HCT116 (cell line): ENCODE data around the gene FCHO2. TPM values are rescaled to one million over a fixed set of nuclear protein-coding genes. Genes with fewer than 3 reads are reported as not detected.

Source experiments
- ATAC-seq: fragments of 200-7000 bp; cut with Tn5 transposase; 2 replicates; pipeline ENCODE4 v1.9.1; 2020; ENCODE audit warnings: mild to moderate bottlenecking, moderate library complexity
- BruUV-seq: library from RNA; stranded (reverse); fragments of 400-500 nt; replicated peaks from 2 replicates; lab custom pipeline; 2021; lab: Mats Ljungman, UMichigan
- CTCF ChIA-PET: fragments of 300-600 bp; sonication (Branson Sonifier 250); formaldehyde crosslinking; loops from one replicate; lab custom pipeline; 2021; ENCODE audit warnings: antibody characterized with exemption; lab: Charles Lee
- POLR2A ChIA-PET: fragments of 300-600, 350-600 bp; sonication (Branson Sonifier 250); formaldehyde crosslinking; loops from one replicate; lab custom pipeline; 2021; ENCODE audit warnings: antibody characterized with exemption; lab: Charles Lee
- RAD21 ChIA-PET, 2 experiments: fragments of 300-600 bp; sonication (Branson Sonifier 250); formaldehyde crosslinking; loops; one replicate each; lab custom pipeline; 2023; ENCODE audit warnings: low total read pairs in 2 of 2; ENCODE audit not compliant: uncharacterized antibody in 2 of 2, unreplicated experiment in 2 of 2, low non-redundant PET in 1 of 2; lab: Charles Lee
- DNase-seq: peaks from one replicate; pipeline ENCODE4 v3.0.0-alpha.2; 2010; ENCODE audit warnings: low read depth, low spot score
- H2AFZ ChIP-seq: fragments of 200-600 bp; shearing (Covaris generic), sonication (generic); 2 replicates; pipeline ENCODE4 v1.6.1; 2017; ENCODE audit warnings: low read depth, mixed run types, mixed read lengths, antibody characterized with exemption, low read length; ENCODE audit not compliant: poor library complexity, severe bottlenecking
- H3K27ac ChIP-seq: 2 replicates; pipeline ENCODE4 v1.5.1; 2012; ENCODE audit warnings: low read depth, low read length
- H3K27me3 ChIP-seq: fragments of 200-600 bp; sonication (generic); 2 replicates; pipeline ENCODE4 v1.6.1; 2016; ENCODE audit warnings: mixed run types, low read length, mixed read lengths; ENCODE audit not compliant: insufficient read depth
- H3K36me3 ChIP-seq, 2 experiments: fragments of 200-500 bp in 1 of 2; fragments of 200-600 bp in 1 of 2; sonication (Bioruptor generic) in 1 of 2; sonication (generic) in 1 of 2; 2 replicates each; pipeline versions ENCODE4 v1.5.1 to v1.6.1; 2014 to 2016; ENCODE audit warnings: low read length in 2 of 2, inconsistent platforms in 1 of 2, mixed read lengths in 1 of 2, mixed run types in 1 of 2; ENCODE audit not compliant: insufficient read depth in 2 of 2, control insufficient read depth in 1 of 2
- H3K4me1 ChIP-seq, 2 experiments: fragments of 200-600 bp in 1 of 2; sonication (generic) in 1 of 2; 2 replicates each; pipeline versions ENCODE4 v1.5.1 to v1.6.1; 2012 to 2017; ENCODE audit warnings: low read length in 2 of 2, inconsistent platforms in 1 of 2, mild to moderate bottlenecking in 1 of 2, mixed read lengths in 1 of 2, mixed run types in 1 of 2, moderate library complexity in 1 of 2; ENCODE audit not compliant: insufficient read depth in 2 of 2, control insufficient read depth in 1 of 2
- H3K4me2 ChIP-seq: fragments of 200-600 bp; sonication (generic); 2 replicates; pipeline ENCODE4 v1.6.1; 2017; ENCODE audit warnings: mixed run types, low read length, mixed read lengths
- H3K4me3 ChIP-seq, 2 experiments: fragments of 200-600 bp in 1 of 2; sonication (generic) in 1 of 2; replicated peaks in 1 of 2; 2 replicates each; pipeline ENCODE4 v1.5.1; 2011 to 2016; ENCODE audit warnings: low read length in 2 of 2, control low read depth in 1 of 2, low read depth in 1 of 2, mild to moderate bottlenecking in 1 of 2, mixed read lengths in 1 of 2, mixed run types in 1 of 2
- H3K79me2 ChIP-seq: fragments of 200-600 bp; sonication (generic); 2 replicates; pipeline ENCODE4 v1.6.1; 2017; ENCODE audit warnings: mild to moderate bottlenecking, mixed run types, low read length, moderate library complexity, mixed read lengths; ENCODE audit not compliant: insufficient read depth
- H3K9ac ChIP-seq: fragments of 200-600 bp; sonication (generic); 2 replicates; pipeline ENCODE4 v1.6.1; 2016; ENCODE audit warnings: low read length, mixed read lengths
- H3K9me2 ChIP-seq: fragments of 200-600 bp; sonication (generic), shearing (Covaris generic); 2 replicates; pipeline ENCODE4 v1.6.1; 2017; ENCODE audit warnings: mixed run types, mild to moderate bottlenecking, moderate library complexity; ENCODE audit not compliant: insufficient read depth
- H3K9me3 ChIP-seq, 2 experiments: fragments of 200-500 bp in 1 of 2; fragments of 200-600 bp in 1 of 2; sonication (Bioruptor generic) in 1 of 2; sonication (generic) in 1 of 2; 2 replicates each; pipeline ENCODE4 v1.6.1; 2014 to 2017; ENCODE audit warnings: low read length in 2 of 2, mixed read lengths in 2 of 2, inconsistent platforms in 1 of 2, low read depth in 1 of 2, mild to moderate bottlenecking in 1 of 2, mixed run types in 1 of 2, moderate library complexity in 1 of 2; ENCODE audit not compliant: control insufficient read depth in 1 of 2, insufficient read depth in 1 of 2
- H4K20me1 ChIP-seq: fragments of 200-600 bp; sonication (generic), shearing (Covaris generic); 2 replicates; pipeline ENCODE4 v1.6.1; 2017; ENCODE audit warnings: mixed run types, mild to moderate bottlenecking, moderate library complexity; ENCODE audit not compliant: insufficient read depth
- CBX3 ChIP-seq: IDR thresholded peaks from 2 replicates; pipeline ENCODE4 v1.6.1; 2012; ENCODE audit warnings: low read depth
- CEBPB ChIP-seq: IDR thresholded peaks from 2 replicates; pipeline ENCODE4 v1.6.1; 2012; ENCODE audit warnings: low read depth
- EGR1 ChIP-seq: IDR thresholded peaks from 2 replicates; pipeline ENCODE4 v1.6.1; 2012; ENCODE audit warnings: low read depth
- ELF1 ChIP-seq: IDR thresholded peaks from 2 replicates; pipeline ENCODE4 v1.6.1; 2012; ENCODE audit warnings: low read depth, borderline replicate concordance
- EZH2 ChIP-seq: fragments of 200-600 bp; sonication (generic); IDR thresholded peaks from 2 replicates; pipeline ENCODE4 v1.6.1; 2017; ENCODE audit warnings: antibody characterized with exemption, mixed run types
- FOSL1 ChIP-seq: IDR thresholded peaks from 2 replicates; pipeline ENCODE4 v1.6.1; 2012; ENCODE audit warnings: low read depth
- JUND ChIP-seq: IDR thresholded peaks from 2 replicates; pipeline ENCODE4 v1.6.1; 2012
- POLR2A ChIP-seq: IDR thresholded peaks from 2 replicates; pipeline ENCODE4 v1.7.0; 2011; ENCODE audit warnings: borderline replicate concordance; ENCODE audit not compliant: insufficient read depth, insufficient read length; ENCODE audit errors: extremely low read depth
- POLR2AphosphoS5 ChIP-seq: IDR thresholded peaks from 2 replicates; pipeline ENCODE4 v1.6.1; 2011; ENCODE audit warnings: mild to moderate bottlenecking, low read depth, low read length, moderate library complexity
- RAD21 ChIP-seq: IDR thresholded peaks from 2 replicates; pipeline ENCODE4 v1.6.1; 2012; ENCODE audit warnings: low read depth, mild to moderate bottlenecking
- TCF7L2 ChIP-seq: IDR thresholded peaks from 2 replicates; pipeline ENCODE4 v1.7.0; 2011; ENCODE audit warnings: borderline replicate concordance, inconsistent platforms; ENCODE audit not compliant: insufficient read depth, insufficient read length; ENCODE audit errors: extremely low read depth
- YY1 ChIP-seq: IDR thresholded peaks from 2 replicates; pipeline ENCODE4 v1.6.1; 2011; ENCODE audit warnings: low read length, low read depth, moderate library complexity, mild to moderate bottlenecking; ENCODE audit not compliant: insufficient replicate concordance; ENCODE audit errors: extremely low read depth
- ZFX ChIP-seq: fragments of 450-650 bp; IDR thresholded peaks from 2 replicates; pipeline ENCODE4 v1.6.1; 2017
- ZNF274 ChIP-seq: fragments of 200-500 bp; sonication (Bioruptor generic); IDR thresholded peaks from 2 replicates; pipeline ENCODE4 v1.6.1; 2014; ENCODE audit warnings: mild to moderate bottlenecking, low read depth, low read length, inconsistent platforms
- intact Hi-C: fragments of 100-400 bp; cut with micrococcal nuclease; formaldehyde crosslinking; loops from 2 replicates; pipeline ENCODE4 v1.10.0; 2022
- total RNA-seq: library from RNA; stranded (reverse); gene quantifications from one replicate; pipeline ENCODE4 v1.2.1, GENCODE V29; 2021; ENCODE audit not compliant: unreplicated experiment
- TF ChIP-seq, protein P1 (sequence below), 3 experiments: fragments of 200-600 bp in 1 of 3; sonication (generic) in 1 of 3; IDR thresholded peaks in 2 of 3; conservative IDR thresholded peaks in 1 of 3; 2 replicates each; pipeline ENCODE4 v1.5.1; 2012 to 2017; ENCODE audit warnings: low read depth in 2 of 3, low read length in 2 of 3, antibody characterized with exemption in 1 of 3, borderline replicate concordance in 1 of 3, control low read depth in 1 of 3, mild to moderate bottlenecking in 1 of 3, mixed read lengths in 1 of 3, mixed run types in 1 of 3, moderate library complexity in 1 of 3; ENCODE audit not compliant: insufficient read depth in 1 of 3
- TF ChIP-seq, protein P2 (sequence below): IDR thresholded peaks from 2 replicates; pipeline ENCODE4 v1.6.1; 2012

FCHO2 gene
- total RNA-seq, 1 experiment from 2014 or later = 18.7 TPM

DNA sequence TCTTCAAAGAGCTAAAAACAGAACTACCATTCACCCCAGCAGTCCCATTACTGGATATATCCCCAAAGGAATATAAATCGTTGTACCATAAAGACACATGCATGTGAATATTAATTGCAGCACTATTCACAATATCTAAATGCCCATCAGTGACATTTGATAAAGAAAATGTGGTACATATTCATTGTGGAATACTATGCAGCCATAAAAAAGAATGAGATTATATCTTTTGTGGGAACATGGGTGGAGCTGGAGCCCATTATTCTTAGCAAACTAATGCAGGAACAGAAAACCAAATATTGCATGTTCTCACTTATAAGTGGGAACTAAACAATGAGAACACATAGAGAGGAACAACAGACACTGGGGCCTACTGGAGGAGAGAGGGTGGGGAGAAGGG lies 38.7 kb downstream of the FCHO2 start:
- Histone ChIP-seq H3K9me2 (no peaks in the 10 kb centered on the region), H3K36me3 (no peaks in the 10 kb centered on the region), H2AFZ (no peak overlapping the region), H3K9me3 (no peaks in the 10 kb centered on the region), H4K20me1 (no peaks in the 10 kb centered on the region), H3K79me2 (no peaks in the 10 kb centered on the region), H3K4me2 (no peak overlapping the region), H3K27me3 (no peaks in the 10 kb centered on the region), H3K9ac (no peak overlapping the region), H3K27ac (no peak overlapping the region), H3K4me1 (no peaks in the 10 kb centered on the region)
- RAD21 ChIA-PET = no interaction called here
- BruUV-seq = no TSS peak
- intact Hi-C loops = no loop called here
- POLR2A ChIA-PET = no interaction called here
- no peak for DNase-seq
- no peak for ATAC-seq
- CTCF ChIA-PET = no interaction called here
- TF ChIP-seq ZNF274 (no peak), CEBPB (no peak), ZFX (no peak), EZH2 (no peak), FOSL1 (no peak), CBX3 (no peak), POLR2AphosphoS5 (no peak)
- TF ChIP-seq, protein P1, sequence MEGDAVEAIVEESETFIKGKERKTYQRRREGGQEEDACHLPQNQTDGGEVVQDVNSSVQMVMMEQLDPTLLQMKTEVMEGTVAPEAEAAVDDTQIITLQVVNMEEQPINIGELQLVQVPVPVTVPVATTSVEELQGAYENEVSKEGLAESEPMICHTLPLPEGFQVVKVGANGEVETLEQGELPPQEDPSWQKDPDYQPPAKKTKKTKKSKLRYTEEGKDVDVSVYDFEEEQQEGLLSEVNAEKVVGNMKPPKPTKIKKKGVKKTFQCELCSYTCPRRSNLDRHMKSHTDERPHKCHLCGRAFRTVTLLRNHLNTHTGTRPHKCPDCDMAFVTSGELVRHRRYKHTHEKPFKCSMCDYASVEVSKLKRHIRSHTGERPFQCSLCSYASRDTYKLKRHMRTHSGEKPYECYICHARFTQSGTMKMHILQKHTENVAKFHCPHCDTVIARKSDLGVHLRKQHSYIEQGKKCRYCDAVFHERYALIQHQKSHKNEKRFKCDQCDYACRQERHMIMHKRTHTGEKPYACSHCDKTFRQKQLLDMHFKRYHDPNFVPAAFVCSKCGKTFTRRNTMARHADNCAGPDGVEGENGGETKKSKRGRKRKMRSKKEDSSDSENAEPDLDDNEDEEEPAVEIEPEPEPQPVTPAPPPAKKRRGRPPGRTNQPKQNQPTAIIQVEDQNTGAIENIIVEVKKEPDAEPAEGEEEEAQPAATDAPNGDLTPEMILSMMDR (IDR thresholded peaks at IDR 0.05 in 2 of 3, conservative IDR thresholded peaks at IDR 0.05 in 1 of 3; ENCODE audit: borderline replicate concordance in 1 of 3, insufficient read depth in 1 of 3, low read depth in 2 of 3, low read length in 2 of 3) = no peak
- TF ChIP-seq, all 23 proteins: peak for 0
- H3K4me3 ChIP-seq = no peak overlapping the region

DNA sequence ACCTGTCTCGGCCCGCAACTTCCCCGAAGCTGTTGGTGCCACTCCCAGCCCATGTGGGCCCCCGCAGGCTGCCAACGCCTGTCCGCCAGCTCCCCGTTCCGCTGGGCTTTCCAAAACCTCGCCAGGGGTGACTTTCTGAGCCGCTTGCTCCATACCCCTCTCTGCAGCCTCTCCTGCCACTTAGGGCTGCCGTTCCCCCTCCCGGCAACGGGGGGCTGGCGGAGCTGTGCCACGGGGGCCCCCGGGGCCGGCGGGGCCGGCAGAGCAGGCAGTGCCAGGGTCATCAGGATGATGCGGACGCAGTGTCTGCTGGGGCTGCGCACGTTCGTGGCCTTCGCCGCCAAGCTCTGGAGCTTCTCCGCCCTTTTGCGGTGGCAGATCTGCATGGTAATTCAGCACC lies 40.8 kb downstream of the FCHO2 start:
- Histone ChIP-seq H3K4me3 (no peak overlapping the region), H3K4me2 (no peak overlapping the region), H3K9ac (no peak overlapping the region), H3K36me3 (no peaks in the 10 kb centered on the region), H3K4me1 (no peaks in the 10 kb centered on the region), H3K27me3 (no peaks in the 10 kb centered on the region), H3K9me2 (no peaks in the 10 kb centered on the region), H2AFZ (no peak overlapping the region), H4K20me1 (no peaks in the 10 kb centered on the region), H3K27ac (no peak overlapping the region), H3K79me2 (no peaks in the 10 kb centered on the region), H3K9me3 (no peaks in the 10 kb centered on the region)
- BruUV-seq = no TSS peak
- DNase-seq (no peak), ATAC-seq (no peak)
- RAD21 ChIA-PET = no interaction called here
- POLR2A ChIA-PET = no interaction called here
- CTCF ChIA-PET = no interaction called here
- intact Hi-C loops = no loop called here
- TF ChIP-seq FOSL1 (no peak), RAD21 (no peak), POLR2A (no peak), ZNF274 (no peak), ELF1 (no peak), POLR2AphosphoS5 (no peak), CBX3 (no peak), CEBPB (no peak), JUND (no peak), EGR1 (no peak), TCF7L2 (no peak), YY1 (no peak), ZFX (no peak)
- TF ChIP-seq, protein P2, sequence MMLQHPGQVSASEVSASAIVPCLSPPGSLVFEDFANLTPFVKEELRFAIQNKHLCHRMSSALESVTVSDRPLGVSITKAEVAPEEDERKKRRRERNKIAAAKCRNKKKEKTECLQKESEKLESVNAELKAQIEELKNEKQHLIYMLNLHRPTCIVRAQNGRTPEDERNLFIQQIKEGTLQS = no peak
